Measurements from ENCODE around the gene PYROXD2.

The PYROXD2 gene

GRCh38 chr10:98425511-98426352 is 10.8 kb upstream of the PYROXD2 start:
- H3K9me3 ChIP-seq: no peaks in the 10 kb centered on the region
- H3K36me3 ChIP-seq: peaks cover 89% of the 10 kb centered on the region
- no peak overlapping the region; the same call in 1 of the 2 replicates for H3K9ac ChIP-seq
- no peak overlapping the region for H3K4me2 ChIP-seq
- H4K20me1 ChIP-seq: no peaks in the 10 kb centered on the region; the same call in 1 of the 2 replicates
- H3K27ac ChIP-seq: no peak overlapping the region
- no peak for TF ChIP-seq Cebpa-rat (IDR thresholded peaks at IDR 0.05)
- H3K27me3 ChIP-seq: no peaks in the 10 kb centered on the region
- peaks cover 6% of the 10 kb centered on the region for H3K4me1 ChIP-seq
- H3K4me3 ChIP-seq: no peak overlapping the region

- Histone ChIP-seq H4K20me1 (no peaks in the 10 kb centered on the region; the same call in 1 of the 2 replicates), H3K27me3 (no peaks in the 10 kb centered on the region), H3K9ac (no peak overlapping the region), H3K4me3 (no peak overlapping the region), H3K4me1 (peaks cover 8% of the 10 kb centered on the region), H3K9me3 (no peaks in the 10 kb centered on the region), H3K27ac (no peak overlapping the region), H3K36me3 (peaks cover 89% of the 10 kb centered on the region), H3K4me2 (no peak overlapping the region)
- no peak for TF ChIP-seq Cebpa-rat (IDR thresholded peaks at IDR 0.05)
Observed at GRCh38 chr10:98424295-98425254, 9.6 kb upstream of the PYROXD2 start.

- Histone ChIP-seq H3K9ac (no peak overlapping the region), H3K9me3 (no peaks in the 10 kb centered on the region), H3K4me1 (peaks cover 8% of the 10 kb centered on the region), H3K4me3 (no peak overlapping the region), H3K36me3 (peaks cover 90% of the 10 kb centered on the region), H3K27me3 (no peaks in the 10 kb centered on the region), H4K20me1 (no peaks in the 10 kb centered on the region; the same call in 1 of the 2 replicates), H3K4me2 (no peak overlapping the region), H3K27ac (no peak overlapping the region)
- TF ChIP-seq Cebpa-rat (IDR thresholded peaks at IDR 0.05): no peak
Observed at GRCh38 chr10:98423691-98424120, 8.7 kb upstream of the PYROXD2 start.

- peaks cover 90% of the 10 kb centered on the region for H3K36me3 ChIP-seq
- H3K4me3 ChIP-seq: no peak overlapping the region
- TF ChIP-seq Cebpa-rat (IDR thresholded peaks at IDR 0.05): no peak
- no peaks in the 10 kb centered on the region; the same call in 1 of the 2 replicates for H4K20me1 ChIP-seq
- H3K9me3 ChIP-seq: no peaks in the 10 kb centered on the region
- H3K27me3 ChIP-seq: no peaks in the 10 kb centered on the region
- H3K4me1 ChIP-seq: peaks cover 8% of the 10 kb centered on the region
- H3K9ac ChIP-seq: no peak overlapping the region
- H3K4me2 ChIP-seq: no peak overlapping the region
- no peak overlapping the region for H3K27ac ChIP-seq
Observed at GRCh38 chr10:98422182-98422581, 7.2 kb upstream of the PYROXD2 start.

GRCh38 chr10:98420786-98421185 is 5.8 kb upstream of the PYROXD2 start:
- Histone ChIP-seq H3K4me2 (no peak overlapping the region), H3K4me3 (no peak overlapping the region), H3K27ac (peak overlapping the region; percentile 35; the same call in 1 of the 2 replicates), H3K4me1 (peaks cover 11% of the 10 kb centered on the region), H4K20me1 (no peaks in the 10 kb centered on the region; the same call in 1 of the 2 replicates), H3K9me3 (no peaks in the 10 kb centered on the region), H3K27me3 (no peaks in the 10 kb centered on the region), H3K9ac (no peak overlapping the region), H3K36me3 (peaks cover 86% of the 10 kb centered on the region)
- TF ChIP-seq Cebpa-rat (IDR thresholded peaks at IDR 0.05): no peak

GRCh38 chr10:98419469-98420261 is 4.7 kb upstream of the PYROXD2 start:
- Histone ChIP-seq H3K9ac (no peak overlapping the region), H3K27me3 (no peaks in the 10 kb centered on the region), H4K20me1 (no peaks in the 10 kb centered on the region), H3K4me2 (no peak overlapping the region), H3K4me3 (no peak overlapping the region), H3K36me3 (peaks cover 74% of the 10 kb centered on the region), H3K27ac (no peak overlapping the region), H3K4me1 (peaks cover 23% of the 10 kb centered on the region), H3K9me3 (no peaks in the 10 kb centered on the region)
- no peak for TF ChIP-seq Cebpa-rat (IDR thresholded peaks at IDR 0.05)

GRCh38 chr10:98418665-98419468 is 3.9 kb upstream of the PYROXD2 start:
- Histone ChIP-seq H3K4me2 (no peak overlapping the region), H3K27me3 (no peaks in the 10 kb centered on the region), H3K4me1 (peaks cover 31% of the 10 kb centered on the region), H3K27ac (no peak overlapping the region), H3K4me3 (no peak overlapping the region), H4K20me1 (no peaks in the 10 kb centered on the region), H3K9me3 (no peaks in the 10 kb centered on the region), H3K36me3 (peaks cover 66% of the 10 kb centered on the region), H3K9ac (no peak overlapping the region)
- TF ChIP-seq Cebpa-rat (IDR thresholded peaks at IDR 0.05): no peak

- no peak overlapping the region for H3K4me3 ChIP-seq
- no peak for TF ChIP-seq Cebpa-rat (IDR thresholded peaks at IDR 0.05)
Observed at GRCh38 chr10:98417973-98418664, 3.1 kb upstream of the PYROXD2 start.

More at GRCh38 chr10:98417973-98418664, 3.1 kb upstream of the PYROXD2 start:
- H3K4me1 ChIP-seq: peaks cover 33% of the 10 kb centered on the region
- H3K9ac ChIP-seq: no peak overlapping the region
- no peak overlapping the region for H3K27ac ChIP-seq
- no peak overlapping the region for H3K4me2 ChIP-seq
- H3K9me3 ChIP-seq: no peaks in the 10 kb centered on the region
- H3K27me3 ChIP-seq: no peaks in the 10 kb centered on the region
- no peaks in the 10 kb centered on the region for H4K20me1 ChIP-seq
- peaks cover 60% of the 10 kb centered on the region for H3K36me3 ChIP-seq

Data from BLaER1 (cell line).